GM21447 (cell line): ENCODE measurements around the gene CTSC.
"Not testable (repeated sequence)": the region's sequence is repeated elsewhere in the genome, so short reads cannot be mapped to it uniquely, and the experiment has no call there.

Source experiments
- ATAC-seq: cut with Tn5 transposase; IDR thresholded peaks from one replicate; pipeline ENCODE4 v1.9.1; 2021; ENCODE audit not compliant: unreplicated experiment

The CTSC gene

GRCh38 chr11:88284336-88285050, 53.0 kb downstream of the CTSC start:
- ATAC-seq = no peak

- ATAC-seq = no peak
Measured at GRCh38 chr11:88282747-88283515, 54.6 kb downstream of the CTSC start.

- no peak for ATAC-seq
Measured at GRCh38 chr11:88281317-88281712, 56.2 kb downstream of the CTSC start.

- no peak for ATAC-seq
Measured at GRCh38 chr11:88280673-88281316, 56.7 kb downstream of the CTSC start.

GRCh38 chr11:88277349-88277915, 60.1 kb downstream of the CTSC start:
- no peak for ATAC-seq

GRCh38 chr11:88275636-88276035, 61.9 kb downstream of the CTSC start:
- ATAC-seq = no peak

GRCh38 chr11:88266919-88267318, 70.6 kb downstream of the CTSC start:
- peak; percentile 67 for ATAC-seq

- ATAC-seq = no peak
Measured at GRCh38 chr11:88266157-88266556, 71.4 kb downstream of the CTSC start.

GRCh38 chr11:88259431-88259830, 78.1 kb downstream of the CTSC start:
- no peak for ATAC-seq

- no peak for ATAC-seq
Measured at GRCh38 chr11:88252208-88252607, 85.3 kb downstream of the CTSC start.

- ATAC-seq = no peak
Measured at GRCh38 chr11:88250566-88251242, 86.8 kb downstream of the CTSC start.

- no peak for ATAC-seq
Measured at GRCh38 chr11:88249706-88250105, 87.8 kb downstream of the CTSC start.

- ATAC-seq = no peak
Measured at GRCh38 chr11:88246696-88247095, 90.8 kb downstream of the CTSC start.

- not testable (repeated sequence) for ATAC-seq
Measured at GRCh38 chr11:88245576-88245975, 92.0 kb downstream of the CTSC start.
